NCI-H1930 (cell line): ENCODE measurements around the gene SANBR.

Experiments used
- DNase-seq, 2 experiments: peaks; one replicate each; lab custom pipeline; 2025; lab: John Stamatoyannopoulos, UW

The SANBR gene

GRCh38 chr2:61090386-61090921 lies 24.8 kb downstream of the SANBR start:
- DNase-seq = no peak

DNA sequence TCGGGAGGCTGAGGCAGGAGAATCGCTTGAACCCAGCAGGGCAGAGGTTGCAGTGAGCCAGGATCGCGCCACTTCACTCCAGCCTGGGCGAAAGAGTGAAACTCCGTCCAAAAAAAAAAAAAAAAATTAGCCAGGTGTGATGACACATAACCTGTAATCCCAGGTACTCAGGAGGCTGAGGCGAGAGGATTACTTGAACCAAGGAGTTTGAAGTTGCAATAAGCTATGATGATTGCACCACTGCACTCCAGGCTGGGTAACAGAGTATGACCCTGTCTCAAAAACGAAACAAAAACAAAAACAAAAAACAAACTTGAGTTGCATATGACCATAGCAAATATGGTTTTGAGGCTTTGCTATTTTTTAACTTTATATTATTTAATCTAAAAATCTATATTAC lies 25.8 kb downstream of the SANBR start:
- no peak for DNase-seq

DNA sequence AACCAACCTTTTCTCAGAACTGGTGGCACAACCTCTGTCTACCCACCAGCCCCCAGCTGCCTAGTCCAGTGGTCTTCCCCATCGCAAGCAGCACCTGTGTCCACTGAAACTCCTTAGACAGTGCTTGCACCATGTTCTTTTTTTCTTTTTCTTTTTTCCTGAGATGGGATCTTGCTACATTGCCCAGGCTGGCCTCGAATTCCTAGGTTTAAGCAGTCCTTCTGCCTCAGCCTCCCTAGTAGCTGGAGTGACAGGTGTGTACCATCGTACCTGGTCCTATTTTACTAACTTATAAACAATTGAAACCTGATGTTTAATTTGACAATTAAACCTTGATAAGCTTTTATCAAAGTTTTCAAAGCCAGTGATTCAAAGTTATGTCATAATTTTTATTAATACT lies 30.8 kb downstream of the SANBR start:
- no peak for DNase-seq

DNA sequence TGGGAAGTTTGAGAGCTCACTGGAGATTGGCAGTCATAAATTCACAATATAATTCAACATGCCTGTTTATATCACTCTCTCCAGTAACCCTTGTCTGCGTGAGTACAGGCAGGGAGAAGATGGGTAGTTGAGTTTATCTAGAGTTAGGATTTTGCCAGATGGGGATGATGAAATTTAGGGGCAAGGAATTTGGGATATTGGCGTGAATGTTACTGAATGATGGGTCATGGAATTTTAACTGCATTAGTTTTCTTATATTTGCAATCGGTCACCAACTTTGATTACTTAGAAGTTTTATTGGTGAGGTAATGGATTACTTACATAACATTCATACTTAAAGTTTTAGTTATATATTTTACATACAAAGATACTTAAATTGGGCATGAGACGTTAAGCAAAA lies 35.1 kb downstream of the SANBR start:
- no peak for DNase-seq

- DNase-seq = no peak
Measured at GRCh38 chr2:61109291-61109690, 43.6 kb downstream of the SANBR start.

DNA sequence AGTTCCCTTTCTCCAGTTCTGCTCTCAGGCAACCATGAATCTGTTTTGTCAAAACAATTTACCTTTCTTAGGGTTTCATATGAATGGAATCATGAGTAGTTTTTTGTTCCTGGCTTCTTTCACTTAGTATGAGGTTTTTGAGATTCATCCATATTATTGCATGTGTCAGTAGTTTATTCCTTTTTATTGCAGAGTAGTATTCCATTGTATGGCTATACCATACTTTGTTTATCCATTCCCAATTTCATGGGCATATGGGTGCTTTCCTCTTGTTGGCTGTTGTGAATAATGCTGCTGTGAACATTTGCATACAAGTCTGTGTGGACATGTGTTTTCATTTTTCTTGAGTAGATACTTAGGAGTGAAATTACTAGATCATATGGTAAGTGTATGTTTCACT lies 46.0 kb downstream of the SANBR start:
- no peak for DNase-seq

- no peak for DNase-seq
Measured at GRCh38 chr2:61114147-61114546, 48.5 kb downstream of the SANBR start.
